ENCODE results near the gene GRM7.

GRM7 gene

GRCh38 chr3:7469866-7470265 lies 609.0 kb downstream of the GRM7 start:
- DNase-seq (ENCODE audit: low read depth in 1 of 2, low spot score in 1 of 2), result no peak

GRCh38 chr3:7484636-7485035 lies 623.7 kb downstream of the GRM7 start:
- no peak for DNase-seq (ENCODE audit: low read depth in 1 of 2, low spot score in 1 of 2)

- no peak for DNase-seq (ENCODE audit: low read depth in 1 of 2, low spot score in 1 of 2)
Measured at GRCh38 chr3:7487763-7488162, 626.8 kb downstream of the GRM7 start.

GRCh38 chr3:7489417-7489816 lies 628.5 kb downstream of the GRM7 start:
- no peak for DNase-seq (ENCODE audit: low read depth in 1 of 2, low spot score in 1 of 2)

DNA sequence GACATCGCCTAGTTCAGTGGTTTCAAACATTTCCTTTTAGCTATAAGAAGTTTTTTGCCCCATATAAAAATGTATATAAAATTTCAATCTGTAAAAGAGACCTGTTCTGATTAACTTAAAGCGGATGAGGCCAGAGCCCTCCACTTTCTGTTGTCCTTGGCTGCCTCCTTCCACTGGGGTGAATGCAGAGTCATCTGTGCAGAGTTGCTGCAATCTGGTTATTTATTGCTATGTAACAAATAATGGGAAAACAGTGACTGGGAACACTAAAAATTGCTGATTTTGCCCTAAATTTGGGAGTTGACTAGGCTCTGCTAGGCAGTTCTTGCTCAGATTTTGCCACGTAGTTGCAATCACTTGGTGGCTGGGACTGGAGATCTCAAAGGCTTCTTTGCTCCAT lies 637.8 kb downstream of the GRM7 start:
- no peak for DNase-seq (ENCODE audit: low read depth in 1 of 2, low spot score in 1 of 2)

GRCh38 chr3:7503431-7503830 lies 642.5 kb downstream of the GRM7 start:
- DNase-seq (ENCODE audit: low read depth in 1 of 2, low spot score in 1 of 2), result no peak

DNA sequence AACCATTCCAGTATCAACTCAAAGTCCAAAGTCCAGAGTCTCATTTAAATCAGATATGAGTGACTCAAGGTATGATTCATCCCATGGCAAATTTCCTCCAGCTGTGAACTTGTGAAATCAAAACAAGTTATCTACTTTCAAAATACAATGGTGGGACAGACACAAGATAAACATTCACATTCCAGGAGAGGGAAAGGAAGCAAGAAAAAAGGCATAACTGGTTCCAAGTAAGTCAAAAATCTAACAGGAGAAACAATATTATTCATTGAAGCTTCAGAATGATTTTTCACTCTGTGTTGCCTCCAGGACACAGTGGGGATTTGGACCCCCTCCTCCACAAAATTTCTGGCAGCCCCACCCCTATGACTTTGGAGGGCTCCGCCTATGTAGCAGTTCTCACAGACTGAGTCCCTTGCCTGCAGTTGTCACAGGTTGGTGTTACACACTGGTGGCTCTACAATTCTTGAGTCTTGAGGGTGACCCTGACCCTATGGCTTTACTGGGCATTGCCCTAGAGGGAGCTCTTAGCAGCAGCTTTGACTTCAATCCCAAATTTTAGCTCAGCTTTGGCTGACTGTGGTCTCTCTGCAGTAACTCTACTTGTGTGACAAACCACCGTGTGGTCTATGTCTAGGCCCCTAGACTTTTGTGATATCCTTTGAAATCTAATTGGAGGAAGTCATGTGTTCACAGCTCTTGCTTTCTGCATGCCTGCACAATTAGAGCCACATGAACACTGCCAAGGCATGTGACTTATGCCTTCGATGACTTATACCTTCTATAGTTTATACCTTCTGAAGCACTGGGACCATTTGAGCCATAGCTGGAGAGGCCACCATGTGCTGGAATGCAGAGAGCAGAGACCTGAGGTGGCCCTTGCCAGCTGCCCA lies 644.2 kb downstream of the GRM7 start:
- no peak for DNase-seq (ENCODE audit: low read depth in 1 of 2, low spot score in 1 of 2)

DNA sequence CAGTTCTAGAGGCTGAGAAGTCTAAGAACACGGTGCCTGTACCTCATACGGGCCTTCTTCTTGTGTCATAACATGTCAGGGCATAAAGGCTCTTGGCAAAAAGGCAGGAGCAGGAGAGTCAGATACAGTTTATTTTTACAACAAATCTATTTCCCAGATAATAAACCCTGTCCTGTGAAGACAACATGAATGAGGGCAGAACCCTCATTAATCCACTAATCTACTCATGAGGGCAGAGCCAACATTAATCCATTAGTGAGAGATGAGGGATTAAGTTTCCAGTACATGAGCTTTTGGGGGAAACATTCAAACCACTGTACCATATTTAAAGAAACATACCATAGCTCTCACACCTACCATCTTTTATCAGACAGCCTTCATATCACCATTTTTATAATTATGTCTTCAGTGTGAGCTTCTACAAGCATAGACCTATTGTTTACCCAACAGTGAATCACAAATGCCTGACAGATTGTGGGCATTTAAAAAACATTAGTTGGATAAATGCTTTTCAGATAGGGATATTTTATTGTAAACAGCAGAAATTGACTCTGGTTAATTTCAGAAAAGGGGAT lies 645.8 kb downstream of the GRM7 start:
- DNase-seq (ENCODE audit: low read depth in 1 of 2, low spot score in 1 of 2), result no peak

- no peak for DNase-seq (ENCODE audit: low read depth in 1 of 2, low spot score in 1 of 2)
Measured at GRCh38 chr3:7508821-7509220, 647.9 kb downstream of the GRM7 start.

DNA sequence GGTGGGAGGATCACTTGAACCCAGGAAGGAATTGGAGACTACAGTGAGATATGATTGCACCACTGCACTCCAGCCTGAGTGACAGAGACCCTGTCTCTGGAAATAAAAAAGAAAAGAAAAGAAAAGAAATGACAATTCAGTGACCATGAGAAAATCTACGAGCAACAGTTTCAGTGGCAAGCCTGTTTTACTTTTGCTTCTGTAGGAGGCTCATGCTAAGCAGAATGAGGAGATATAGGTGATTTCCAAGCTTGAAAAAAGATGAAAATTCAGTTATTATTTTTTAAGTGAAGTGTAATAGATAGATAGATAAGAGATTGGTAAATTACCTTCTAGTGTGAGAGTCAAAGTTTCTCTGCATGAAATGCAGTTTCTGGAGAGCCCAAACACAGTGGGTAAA lies 651.1 kb downstream of the GRM7 start:
- DNase-seq (ENCODE audit: low read depth in 1 of 2, low spot score in 1 of 2), result no peak

DNA sequence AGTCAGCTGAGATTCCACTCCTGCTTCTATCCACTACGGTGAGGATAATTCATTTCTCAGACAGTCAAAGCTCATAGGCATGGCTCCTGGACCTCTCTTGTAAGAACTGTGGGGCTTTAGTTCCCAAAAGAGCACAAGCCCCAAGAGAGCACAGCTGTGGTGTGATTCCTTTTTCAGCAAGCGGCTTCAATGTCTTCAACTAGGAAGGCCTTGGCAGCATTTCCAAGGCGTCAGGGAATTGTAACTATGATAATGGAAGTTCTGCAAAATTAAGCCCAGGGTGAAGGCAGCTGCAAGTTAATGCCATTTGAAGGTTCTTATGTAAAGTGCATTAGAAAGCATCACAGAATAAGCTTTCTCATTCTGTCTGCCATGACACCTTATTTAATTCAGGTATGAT lies 657.1 kb downstream of the GRM7 start:
- DNase-seq (ENCODE audit: low read depth in 1 of 2, low spot score in 1 of 2), result no peak

DNA sequence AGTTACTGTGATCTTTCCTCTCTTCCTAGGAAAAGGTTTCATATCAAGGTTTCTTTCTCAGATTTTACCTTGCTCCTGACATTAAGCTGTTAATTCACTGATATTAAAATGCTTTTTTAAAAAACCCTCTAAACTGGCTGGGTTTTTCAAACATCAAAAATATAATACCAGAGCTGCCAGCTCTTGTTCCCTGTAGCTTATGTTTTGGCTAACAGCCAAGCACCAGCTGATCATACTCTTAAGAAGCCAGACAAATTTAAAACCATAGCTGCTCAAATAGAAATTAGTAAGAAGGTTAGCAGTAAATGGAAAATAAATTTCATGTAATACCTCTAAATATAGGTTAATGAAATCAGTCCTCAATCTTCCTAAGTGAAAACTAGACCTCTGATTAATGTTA lies 657.5 kb downstream of the GRM7 start:
- no peak for DNase-seq (ENCODE audit: low read depth in 1 of 2, low spot score in 1 of 2)

DNA sequence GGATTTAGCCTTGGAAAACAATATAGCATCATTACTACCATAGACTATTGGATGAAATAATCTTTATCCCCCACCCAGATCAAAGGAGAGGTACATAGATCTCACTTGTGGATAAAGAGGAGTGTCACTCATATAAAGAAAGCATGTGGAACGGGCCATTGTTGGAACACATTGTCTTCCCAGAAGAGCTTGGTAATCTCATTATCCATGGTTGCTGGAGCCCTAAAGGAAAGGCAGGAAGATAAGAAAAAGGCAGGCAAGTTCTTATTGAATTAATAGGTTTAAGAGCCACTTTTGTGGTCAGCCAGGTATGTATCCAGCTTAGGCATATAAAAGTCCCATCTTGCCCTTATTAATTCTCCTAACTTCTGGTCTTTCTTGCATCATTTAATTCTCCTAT lies 659.1 kb downstream of the GRM7 start:
- no peak for DNase-seq (ENCODE audit: low read depth in 1 of 2, low spot score in 1 of 2)

DNA sequence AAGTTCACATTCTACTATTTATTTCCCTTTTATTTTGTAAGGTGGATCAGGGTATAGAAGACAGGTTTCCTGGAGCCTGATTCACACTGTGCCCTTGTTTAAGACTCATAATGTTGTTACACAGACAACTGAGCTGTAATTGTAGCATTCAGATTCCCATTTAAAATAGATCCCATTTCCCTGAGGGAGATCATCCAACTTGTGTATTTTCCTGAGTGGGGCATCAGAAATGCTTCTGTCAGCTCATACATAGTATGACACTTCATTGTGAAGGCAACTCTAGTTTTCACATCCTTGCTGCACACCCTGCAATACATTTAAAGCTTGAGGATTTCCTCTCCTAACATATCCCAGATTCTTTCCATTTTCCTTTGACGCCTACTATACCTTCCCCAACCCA lies 659.7 kb downstream of the GRM7 start:
- no peak for DNase-seq (ENCODE audit: low read depth in 1 of 2, low spot score in 1 of 2)

DNA sequence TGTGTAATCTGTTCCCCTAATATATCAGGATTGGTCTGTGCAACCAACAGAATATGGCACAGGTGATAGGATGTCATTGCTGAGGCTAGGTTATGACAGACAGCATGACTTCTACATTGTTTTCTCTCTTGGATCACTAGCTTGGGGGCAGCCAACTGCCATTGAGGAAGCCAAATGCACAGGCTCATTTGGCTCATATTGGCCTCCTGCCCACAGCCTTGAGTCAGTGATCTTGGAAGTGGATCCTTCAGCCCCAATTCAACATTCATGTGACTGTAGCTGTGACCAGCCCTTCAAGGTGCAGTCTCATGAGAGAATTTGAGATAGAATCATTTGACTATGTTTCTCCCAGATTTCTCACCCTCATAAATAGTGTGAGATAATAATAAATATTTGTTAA lies 675.6 kb downstream of the GRM7 start:
- DNase-seq (ENCODE audit: low read depth in 1 of 2, low spot score in 1 of 2), result no peak

DNA sequence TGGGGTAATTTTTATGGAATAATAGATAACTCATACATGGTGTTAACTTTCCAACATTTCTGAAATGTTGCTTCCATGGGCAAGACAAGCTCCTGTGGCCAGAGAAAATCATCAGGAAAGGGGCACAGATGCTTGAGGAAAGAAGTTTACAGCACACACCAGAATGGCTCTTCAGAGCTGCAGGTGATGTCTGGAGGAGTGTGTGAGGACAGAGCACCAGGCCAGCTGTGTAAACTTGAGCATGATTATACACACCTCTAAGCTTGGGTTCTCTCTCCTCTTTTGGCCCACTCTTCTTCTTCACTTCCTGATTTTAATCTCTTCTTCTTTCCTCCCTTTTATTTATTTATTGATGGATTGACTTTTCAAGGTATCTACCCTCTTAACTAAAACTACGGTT lies 676.0 kb downstream of the GRM7 start:
- no peak for DNase-seq (ENCODE audit: low read depth in 1 of 2, low spot score in 1 of 2)

- no peak for DNase-seq (ENCODE audit: low read depth in 1 of 2, low spot score in 1 of 2)
Measured at GRCh38 chr3:7543294-7543880, 682.5 kb downstream of the GRM7 start.

GRCh38 chr3:7545334-7545733 lies 684.4 kb downstream of the GRM7 start:
- DNase-seq (ENCODE audit: low read depth in 1 of 2, low spot score in 1 of 2), result no peak

DNA sequence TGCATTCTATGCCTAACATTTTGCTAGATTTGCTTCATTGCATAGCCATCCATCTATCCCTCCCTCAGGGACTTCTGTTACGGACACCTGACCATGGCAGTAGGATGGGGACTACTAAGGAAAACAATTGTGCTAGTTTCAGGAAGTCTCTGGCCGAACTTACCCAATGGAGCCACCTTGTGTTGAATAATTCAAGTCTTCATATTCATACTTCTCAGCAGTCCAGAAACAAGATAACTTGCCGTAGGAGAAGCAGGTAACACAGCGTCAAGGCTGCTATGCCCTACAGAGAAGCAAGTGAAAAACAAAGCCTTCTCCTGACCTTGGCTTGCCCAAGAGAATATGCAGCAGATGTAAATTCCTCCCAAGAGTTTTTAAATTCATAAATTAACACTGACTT lies 685.3 kb downstream of the GRM7 start:
- no peak for DNase-seq (ENCODE audit: low read depth in 1 of 2, low spot score in 1 of 2)

DNA sequence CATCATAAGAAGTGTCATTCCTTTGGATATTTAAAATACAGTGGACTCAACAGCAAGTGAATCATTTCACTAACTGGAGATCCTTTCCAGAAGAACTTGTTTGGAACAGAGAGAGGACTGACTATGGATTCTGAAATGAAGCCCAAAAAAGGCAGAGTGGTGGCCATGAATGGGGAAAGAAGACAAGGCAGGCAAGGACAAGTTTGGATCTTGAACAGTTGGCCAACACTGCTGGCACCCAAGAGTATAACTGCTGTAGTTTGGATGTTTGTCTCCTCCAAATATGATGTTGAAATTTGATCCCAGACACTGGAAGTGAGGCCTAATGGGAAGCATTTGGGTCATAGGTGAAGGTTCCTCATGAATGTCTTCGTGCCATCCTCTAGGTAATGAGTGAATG lies 686.9 kb downstream of the GRM7 start:
- no peak for DNase-seq (ENCODE audit: low read depth in 1 of 2, low spot score in 1 of 2)

GRCh38 chr3:7562892-7563291 lies 702.0 kb downstream of the GRM7 start:
- no peak for DNase-seq (ENCODE audit: low read depth in 1 of 2, low spot score in 1 of 2)

- no peak for DNase-seq (ENCODE audit: low read depth in 1 of 2, low spot score in 1 of 2)
Measured at GRCh38 chr3:7565574-7565973, 704.7 kb downstream of the GRM7 start.

DNA sequence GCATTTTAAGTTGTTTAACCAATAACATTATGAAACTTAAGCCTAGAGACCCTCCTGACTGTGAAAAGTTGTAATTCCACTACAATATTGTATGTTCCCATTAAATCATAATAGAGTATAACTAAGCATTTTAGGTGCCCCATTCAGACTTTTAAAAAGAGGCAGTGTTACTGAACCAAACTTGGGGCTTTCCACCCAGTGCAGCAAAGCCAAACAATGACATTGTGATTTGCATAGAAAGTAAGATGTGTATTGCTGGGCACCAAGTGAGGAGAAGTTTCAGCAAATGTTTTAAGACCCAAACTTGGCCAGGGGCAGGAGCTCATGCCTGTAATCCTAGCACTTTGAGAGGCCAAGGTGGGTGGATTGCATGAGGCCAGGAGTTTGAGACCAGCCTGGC lies 706.2 kb downstream of the GRM7 start:
- DNase-seq (ENCODE audit: low read depth in 1 of 2, low spot score in 1 of 2), result no peak

Measured in activated T-helper 1 cell treated with anti-CD3 and anti-CD28 coated beads, Interleukin-2, amount 50 U/mL, for 16 hours (primary cell).